ENCODE results near the gene FTCD.
"Not testable (repeated sequence)": the region's sequence is repeated elsewhere in the genome, so short reads cannot be mapped to it uniquely, and the experiment has no call there.

Gene FTCD, protein sequence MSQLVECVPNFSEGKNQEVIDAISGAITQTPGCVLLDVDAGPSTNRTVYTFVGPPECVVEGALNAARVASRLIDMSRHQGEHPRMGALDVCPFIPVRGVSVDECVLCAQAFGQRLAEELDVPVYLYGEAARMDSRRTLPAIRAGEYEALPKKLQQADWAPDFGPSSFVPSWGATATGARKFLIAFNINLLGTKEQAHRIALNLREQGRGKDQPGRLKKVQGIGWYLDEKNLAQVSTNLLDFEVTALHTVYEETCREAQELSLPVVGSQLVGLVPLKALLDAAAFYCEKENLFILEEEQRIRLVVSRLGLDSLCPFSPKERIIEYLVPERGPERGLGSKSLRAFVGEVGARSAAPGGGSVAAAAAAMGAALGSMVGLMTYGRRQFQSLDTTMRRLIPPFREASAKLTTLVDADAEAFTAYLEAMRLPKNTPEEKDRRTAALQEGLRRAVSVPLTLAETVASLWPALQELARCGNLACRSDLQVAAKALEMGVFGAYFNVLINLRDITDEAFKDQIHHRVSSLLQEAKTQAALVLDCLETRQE

DNA sequence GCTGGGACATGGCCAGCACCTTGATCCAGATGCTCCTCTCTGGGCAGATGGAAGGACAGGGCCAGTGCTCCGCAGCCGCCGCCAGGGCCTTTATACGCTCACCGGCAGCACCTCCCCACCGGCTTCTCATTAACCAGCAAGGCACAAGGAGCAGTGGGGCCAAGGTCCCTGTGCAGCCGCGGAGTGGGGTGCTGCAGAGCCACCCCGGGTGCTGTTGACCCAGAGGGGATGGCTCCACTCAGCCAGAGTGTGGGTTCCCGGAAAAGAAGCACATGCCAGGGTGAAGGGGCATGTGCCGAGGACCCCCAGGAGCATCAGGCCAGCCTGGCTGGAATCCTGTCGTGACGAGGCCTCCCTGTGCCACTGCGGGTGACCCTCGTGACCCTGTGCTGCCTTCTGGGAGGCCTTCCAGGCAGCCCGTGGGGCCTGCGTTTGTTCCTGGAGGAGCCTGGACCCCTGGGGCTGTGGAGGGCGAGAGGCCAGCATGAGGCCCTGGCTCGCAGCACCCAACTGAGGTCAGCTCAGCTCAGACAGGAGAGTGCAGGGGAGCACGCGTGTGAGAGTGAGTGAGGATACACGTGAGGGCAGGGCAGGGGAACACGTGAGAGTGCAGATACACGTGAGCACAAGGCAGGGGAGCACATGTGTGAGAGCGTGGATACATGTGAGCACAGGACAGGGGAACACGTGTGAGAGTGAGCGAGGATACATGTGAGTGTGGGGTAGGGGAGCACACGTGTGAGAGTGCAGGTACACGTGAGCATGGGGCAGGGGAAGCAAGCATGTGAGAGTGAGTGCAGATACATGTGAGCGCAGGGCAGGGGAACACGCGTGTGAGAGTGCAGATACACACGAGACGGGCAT, at the start of gene FTCD:
TSS of gene FTCD (minus strand) at position 66 of the 864 bp plus-strand sequence. CDS start at position 10, 56 bp downstream.
- DNase-seq (ENCODE audit: low read depth): no peak

DNA sequence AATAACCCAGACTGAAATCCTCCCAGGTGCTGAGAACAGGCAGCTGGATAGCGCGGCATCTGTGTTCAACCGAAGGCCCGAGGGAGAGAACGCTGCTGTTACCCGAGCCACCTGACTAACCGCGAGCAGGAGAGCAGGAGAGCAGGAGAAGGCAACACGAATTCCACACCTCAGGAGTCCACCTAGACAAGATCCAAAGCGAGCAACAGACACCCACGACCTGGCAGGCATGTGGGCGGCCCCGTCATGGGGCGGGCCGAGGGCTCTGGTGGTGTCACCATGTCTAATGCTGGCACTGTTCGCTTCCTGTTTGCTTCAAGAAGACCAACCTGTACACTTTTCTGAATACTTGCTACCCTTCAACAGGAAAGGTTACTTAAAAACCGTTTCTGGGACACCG, 49.8 kb upstream of the FTCD start:
- no peak for DNase-seq (ENCODE audit: low read depth)

DNA sequence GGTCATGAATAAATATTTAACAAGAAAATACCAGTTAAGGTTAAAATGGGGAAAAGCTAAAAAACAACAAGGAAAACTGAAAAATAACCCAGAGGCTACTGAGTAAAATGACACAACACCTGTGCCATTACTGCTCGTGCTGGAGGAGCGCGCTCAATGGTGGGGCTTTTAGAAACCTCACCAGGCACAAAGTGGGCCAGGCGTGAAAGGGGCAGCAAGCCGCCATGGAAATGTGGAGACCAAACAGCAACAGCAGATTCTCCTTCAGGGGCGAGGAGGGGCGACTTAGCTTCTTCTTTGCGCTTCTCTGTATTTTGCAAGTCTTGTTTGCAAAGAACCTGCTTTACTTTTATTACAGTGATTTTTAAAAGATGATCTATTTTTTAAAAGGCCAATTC, 47.8 kb upstream of the FTCD start:
- DNase-seq (ENCODE audit: low read depth): no peak

DNA sequence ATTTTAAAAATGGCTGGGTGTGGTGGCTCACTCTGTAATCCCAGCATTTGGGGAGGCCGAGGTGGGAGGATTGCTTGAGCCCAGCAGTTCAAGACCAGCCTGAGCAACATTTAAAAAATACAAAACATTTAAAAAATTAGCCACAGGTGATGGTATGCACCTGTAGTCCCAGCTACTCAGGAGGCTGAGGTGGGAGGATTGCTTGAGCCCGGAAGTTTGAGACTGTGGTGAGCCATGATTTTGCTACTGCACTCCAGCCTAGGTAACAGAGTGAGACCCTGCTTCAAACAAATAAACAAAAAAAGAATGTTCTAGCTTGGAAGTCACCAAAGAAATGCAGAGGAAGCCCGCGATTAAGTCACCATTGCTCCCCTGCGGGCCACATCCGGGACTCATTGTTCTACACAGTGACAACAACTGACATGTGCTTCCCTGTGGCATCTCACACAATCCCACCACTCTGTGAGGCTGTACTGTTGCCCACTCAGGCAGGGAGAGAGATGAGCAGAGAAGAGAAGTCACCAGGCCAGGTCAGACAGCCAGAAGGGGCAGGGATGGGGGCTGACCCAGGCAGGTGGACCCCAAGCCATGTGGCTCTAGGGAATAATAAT, 47.3 kb upstream of the FTCD start:
- DNase-seq (ENCODE audit: low read depth): no peak

DNA sequence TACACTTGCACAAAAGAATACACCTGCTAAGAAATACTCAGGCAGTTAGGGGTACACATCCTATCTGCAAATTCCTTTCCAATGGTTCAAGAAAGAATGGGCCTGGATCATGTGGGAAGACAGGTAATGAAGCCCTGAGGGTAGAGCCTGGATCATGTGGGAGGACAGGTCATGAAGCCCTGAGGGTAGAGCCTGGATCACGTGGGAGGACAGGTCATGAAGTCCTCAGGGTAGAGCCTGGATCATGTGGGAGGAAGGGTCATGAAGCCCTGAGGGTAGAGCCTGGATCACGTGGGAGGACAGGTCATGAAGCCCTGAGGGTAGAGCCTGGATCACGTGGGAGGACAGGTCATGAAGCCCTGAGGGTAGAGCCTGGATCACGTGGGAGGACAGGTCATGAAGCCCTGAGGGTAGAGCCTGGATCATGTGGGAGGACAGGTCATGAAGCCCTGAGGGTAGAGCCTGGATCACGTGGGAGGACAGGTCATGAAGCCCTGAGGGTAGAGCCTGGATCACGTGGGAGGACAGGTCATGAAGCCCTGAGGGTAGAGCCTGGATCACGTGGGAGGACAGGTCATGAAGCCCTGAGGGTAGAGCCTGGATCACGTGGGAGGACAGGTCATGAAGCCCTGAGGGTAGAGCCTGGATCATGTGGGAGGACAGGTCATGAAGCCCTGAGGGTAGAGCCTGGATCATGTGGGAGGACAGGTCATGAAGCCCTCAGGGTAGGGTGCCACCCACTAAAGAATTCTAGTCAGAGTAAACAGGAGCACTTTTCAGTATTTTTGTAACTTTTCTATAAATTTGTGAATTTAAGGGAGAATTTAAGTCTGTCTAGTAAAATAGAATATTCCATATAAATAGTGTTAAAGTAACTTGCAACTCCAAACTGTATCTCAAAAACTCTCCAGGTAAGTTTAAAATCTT, 45.8 kb upstream of the FTCD start:
- not testable (repeated sequence) for DNase-seq (ENCODE audit: low read depth)

DNA sequence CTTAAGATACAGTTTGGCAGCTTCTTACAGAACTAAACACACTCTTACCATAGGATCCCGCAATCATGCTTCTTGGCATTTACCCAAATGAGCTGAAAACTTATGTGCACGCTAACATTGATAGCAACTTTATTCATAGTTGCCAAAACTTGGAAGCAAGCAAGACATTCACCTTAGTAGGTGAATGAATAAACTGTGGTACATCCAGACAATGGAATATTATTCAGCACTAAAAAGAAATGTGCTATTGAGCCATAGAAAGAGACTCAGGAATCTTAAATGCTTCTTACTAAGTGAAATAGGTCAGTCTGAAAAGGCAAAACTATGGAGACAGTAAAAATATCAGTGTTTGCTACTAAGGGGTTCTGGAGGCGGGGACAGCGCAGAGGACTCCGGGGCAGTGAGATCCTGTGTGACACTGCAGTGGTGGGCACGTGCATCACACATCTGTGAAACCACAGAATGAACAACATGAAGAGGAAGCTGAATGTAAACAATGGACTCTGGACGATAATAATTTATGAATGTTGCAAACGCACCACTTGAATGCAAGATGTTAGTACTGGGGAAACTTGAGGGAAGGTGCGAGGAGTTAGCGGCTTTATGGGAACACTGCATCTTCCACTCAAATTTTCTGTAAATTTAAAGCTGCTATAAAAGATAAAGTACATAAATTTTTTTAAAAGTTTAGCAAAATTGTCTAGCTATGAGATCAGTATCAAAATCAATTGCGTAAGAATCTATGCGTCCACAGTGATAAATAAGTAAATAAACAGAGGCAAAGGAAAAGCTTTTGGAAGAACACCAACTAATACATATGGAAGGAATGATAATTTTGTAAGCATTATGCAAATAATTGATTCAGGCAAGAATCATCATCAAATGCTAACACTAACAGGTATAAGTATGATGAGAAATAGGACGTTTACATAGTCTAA, 44.3 kb upstream of the FTCD start:
- no peak for DNase-seq (ENCODE audit: low read depth)

DNA sequence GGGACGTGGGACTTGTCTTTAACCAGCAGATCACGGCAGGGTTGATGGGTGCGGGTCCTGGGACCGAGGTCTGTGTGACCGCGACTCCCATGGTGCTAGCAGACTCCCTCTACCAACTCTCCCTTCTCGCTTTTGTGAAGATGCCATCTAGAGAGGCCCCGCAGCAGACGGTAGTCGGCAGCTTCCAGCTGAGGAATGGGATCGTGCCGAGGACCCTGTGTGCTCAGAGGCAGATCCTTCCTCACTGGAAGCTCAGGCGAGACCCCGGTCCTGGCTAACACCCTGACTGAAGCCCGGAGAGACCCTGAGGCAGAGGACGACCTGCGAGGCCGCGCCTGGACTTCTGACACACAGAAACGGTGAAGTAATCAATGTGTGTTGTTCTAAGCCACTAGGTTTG, 41.4 kb upstream of the FTCD start:
- DNase-seq (ENCODE audit: low read depth): no peak

DNA sequence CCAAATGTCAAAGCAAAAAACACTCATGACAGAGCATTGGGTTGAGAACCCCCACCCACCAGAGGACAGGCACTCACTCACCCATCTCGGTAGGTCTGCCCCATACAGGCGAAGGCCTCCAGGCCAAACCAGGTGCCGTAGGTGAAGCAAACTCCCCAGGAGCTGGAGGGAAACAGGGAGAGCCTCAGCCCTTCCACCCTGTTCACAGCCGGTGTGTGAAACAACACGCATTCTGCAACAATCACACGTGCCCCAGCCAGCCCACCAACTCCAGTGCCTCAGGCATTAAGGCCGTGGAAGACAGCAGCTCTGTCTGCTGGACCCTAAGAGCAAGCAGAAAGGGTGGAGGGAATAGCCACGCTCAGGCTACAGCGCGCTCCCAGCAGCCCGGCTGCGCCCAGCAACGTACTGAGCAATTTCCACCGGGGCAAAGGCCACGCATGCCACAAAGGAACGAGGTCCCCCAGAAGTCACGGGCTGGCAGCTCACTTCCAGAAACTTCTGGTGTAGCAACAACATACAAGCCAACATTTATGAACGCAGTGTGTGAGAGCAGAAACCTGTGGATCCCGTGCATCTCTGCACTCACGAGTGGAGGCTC, 40.3 kb upstream of the FTCD start:
- DNase-seq (ENCODE audit: low read depth): no peak

DNA sequence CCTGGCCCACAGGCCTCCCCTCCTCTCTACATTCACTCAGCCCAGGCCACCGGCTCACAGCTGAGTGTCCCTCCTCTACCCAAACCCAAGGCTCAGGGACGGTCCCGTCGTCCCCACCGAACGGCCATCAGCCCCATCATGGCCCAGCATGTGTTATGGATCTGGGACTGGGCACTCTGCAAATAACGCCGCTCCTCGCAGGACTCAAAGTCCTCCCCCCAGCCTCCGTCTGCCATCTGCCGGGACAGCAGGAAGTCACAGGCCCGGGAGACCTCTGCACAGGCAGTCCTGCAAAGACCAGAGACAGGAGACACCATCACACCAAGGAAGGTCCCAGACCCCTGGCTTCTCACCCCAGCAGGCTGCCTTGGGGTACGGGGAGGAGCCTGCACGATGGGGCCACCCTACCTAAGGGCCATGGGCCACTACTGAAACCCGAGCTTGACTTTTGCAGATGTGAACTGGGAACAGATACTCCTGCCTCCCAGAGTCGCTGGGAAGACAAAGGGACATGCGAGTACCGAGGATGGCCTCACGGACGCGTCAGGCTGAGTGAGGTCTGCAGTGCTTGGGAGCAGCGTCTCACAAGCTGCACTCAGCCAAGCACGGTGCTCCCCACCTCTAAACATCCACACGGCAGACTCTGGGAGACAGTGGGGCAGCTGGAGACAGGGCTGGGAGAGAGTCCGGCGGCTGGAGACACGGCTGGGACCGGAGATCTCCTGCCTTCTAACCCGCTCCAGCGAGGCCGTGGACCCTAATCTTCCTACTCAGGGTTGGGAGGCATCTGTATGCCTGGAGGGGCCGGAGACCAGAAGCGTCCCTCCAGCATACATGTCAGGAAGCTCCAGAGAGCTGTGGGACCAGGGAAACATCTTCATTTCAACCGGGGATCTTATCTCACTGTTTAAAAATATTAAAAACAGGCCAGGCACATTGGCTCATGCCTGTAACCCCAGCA, 39.3 kb upstream of the FTCD start:
- DNase-seq (ENCODE audit: low read depth): no peak

DNA sequence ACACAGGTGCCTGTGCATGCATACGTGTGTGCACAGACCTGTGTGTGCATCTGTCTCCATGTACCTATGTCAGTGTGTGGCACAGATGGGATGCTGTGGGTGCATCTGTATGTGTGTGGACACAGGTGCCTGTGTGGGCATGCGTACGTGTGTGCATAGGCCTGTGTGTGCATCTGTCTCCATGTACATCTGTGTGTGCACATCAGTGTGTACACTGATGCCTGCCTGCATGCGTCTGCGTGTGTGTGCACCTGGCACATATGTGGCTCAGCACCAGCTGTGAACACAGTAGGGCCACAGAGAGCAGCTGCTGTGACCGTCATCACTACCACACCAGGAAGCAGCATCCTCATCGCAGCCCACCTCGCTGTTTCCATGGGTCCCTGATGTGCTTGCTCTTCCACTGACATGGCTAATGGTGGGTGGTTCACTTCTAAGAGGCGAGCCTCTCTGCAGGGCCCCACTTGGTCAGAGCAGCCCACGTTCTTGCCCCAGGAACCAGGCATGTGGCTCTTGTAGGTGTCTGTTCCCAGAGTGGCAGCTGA, 38.5 kb upstream of the FTCD start:
- no peak for DNase-seq (ENCODE audit: low read depth)

DNA sequence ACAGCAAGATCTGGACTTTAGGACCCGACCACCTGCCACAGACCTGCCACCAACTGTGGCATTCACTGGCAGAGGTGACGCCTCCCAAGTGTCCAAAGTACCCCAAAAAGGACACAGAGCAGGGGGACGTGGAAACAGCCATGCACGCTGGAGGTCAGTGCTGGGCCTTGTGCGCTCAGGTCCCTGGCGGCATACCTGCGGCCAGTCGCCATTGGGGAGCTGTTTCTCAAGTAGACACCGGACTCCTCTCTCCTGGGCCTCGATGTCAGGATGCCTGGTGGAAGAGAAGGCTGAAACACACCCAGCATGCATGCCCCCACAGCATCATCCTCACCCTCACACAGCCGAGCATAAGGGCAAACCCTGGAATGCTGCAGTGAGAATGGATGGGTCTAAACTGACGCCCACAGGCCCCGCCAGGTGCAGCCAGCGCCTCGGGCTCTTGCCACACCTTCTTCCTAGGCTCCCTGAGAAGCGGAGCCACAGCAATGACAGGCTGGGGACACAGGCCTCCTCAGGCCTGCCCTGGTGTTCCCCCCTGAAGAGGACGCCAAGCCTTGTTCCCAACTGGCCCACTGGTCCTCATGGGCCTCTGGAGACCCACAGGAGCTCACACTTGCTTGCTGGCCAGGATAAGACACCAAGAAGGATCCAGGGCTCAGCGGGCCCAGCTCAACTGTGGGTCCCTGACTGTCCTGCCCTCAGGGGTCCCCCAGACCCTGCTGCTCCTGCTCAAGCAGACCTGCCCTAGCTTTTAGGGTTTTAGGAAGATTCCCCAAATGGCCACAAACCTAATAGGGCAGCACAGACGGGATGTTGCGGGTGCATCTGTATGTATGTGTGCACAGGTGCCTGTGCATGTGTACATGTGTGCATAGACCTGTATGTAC, 36.6 kb upstream of the FTCD start:
- DNase-seq (ENCODE audit: low read depth): no peak

DNA sequence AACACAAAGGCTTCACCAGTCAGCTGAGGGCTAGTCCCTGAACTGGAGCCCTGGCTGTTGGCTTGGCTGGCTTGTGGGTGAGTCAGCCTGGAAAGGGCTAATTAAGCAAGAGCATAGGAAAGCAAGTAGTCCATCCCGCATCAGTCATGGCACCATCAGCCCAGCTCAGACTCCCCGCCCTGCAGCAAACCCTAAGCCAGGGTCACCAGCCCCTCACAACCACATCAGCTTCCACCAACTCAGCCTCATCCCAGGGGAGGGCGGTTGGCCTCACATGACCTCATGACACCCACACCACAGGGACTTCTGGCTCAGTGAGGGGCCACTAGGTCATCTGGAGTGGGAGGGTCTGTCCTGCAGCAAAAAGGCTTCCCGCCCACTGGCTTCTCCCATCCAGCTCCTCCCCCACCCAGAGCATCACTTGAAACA, 35.9 kb upstream of the FTCD start:
- no peak for DNase-seq (ENCODE audit: low read depth)

DNA sequence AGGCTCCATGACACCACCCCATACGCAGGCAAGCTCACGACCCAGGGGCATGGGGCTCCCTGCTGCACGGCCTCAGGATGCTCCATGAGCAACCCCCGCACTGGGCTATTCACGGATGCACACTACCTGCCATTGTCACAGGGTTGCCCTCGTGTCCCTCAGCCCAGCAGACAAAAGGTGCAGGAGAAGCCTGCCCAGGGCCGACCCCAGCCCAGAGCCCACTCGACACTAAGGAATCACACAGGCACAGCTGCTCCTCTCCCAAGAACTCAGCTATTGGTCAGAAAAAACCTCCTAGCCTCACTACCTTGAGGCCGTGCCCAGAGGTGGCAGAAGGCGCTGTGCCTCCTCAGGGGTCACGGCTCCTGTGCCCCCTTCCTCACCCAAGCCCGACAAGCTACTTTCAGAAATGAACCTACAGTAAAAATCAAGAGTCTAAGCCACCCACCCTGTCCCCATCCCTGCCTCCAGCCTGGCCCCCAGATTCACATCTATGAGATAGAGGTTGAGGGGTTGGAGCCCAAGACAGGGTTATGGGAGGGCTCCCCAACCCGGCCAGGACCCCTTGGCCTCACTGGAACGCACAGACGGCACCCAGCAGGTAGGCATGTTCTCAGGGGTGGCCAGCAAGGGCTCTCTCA, 35.2 kb upstream of the FTCD start:
- no peak for DNase-seq (ENCODE audit: low read depth)

DNA sequence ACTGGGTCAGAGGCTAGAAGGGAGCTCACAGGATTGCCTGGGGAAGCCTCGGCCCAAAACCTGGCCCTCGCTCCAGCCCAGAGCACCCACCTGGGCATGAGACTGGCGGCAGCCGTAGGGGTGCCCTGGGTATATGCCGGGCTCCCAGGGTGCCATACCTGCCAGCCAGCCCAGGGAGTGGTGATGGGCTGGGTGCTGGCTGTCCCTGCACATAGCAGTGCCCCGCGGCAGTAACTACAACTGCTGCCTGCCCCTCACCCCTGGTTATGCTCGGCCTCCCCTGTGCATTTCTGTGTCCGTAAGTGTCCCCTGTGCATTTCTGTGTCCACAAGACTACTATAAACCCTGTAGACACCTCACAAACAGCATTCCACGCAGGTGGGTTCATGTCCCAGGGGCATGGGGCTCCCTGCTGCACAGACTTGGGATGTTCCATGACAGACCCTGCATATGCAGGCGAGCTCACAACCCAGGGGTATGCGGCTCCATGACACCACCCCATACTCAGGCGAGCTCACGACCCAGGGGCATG, 34.6 kb upstream of the FTCD start:
- no peak for DNase-seq (ENCODE audit: low read depth)

DNA sequence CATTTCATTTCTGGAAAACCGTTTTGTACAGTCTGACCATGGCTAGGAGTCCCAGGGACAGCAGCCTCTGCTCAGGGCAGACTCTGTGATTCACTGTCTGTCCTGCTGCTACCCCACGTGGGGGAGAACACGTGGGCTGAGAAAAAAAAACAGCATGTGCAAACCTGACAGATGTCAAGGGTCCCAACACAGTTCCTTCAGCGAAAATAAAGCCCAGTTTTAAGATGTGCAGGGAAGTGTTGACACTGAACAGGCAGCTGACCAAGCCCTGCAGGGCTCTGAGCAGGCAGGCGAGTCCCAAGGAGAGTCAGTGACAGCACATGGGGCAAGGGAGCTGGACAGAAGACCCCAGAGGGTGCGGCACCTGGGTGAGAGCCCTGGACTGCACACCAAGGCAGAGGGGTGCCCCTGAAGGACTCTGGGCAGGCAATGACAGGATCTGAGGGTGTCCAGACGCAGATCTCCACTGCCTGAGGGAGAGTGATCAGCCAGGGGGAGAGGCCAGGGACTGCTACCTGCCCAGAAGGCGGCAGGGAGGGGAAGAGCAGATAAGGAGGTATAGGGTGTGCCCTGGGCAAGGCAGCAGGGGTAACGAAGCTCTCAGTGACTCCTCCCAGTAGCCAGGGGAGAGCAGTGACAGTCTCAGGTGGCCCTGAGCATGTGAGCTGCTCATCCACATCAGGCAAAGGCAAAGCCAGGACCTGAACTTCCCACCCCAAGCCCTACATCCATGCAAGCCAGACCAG, 34.0 kb upstream of the FTCD start:
- DNase-seq (ENCODE audit: low read depth): no peak
